IMR-90 (cell line): ENCODE data around the gene TTC7B.

Experiments used
- CEBPB ChIP-seq: IDR thresholded peaks from 2 replicates; pipeline ENCODE4 v1.6.1; 2012; ENCODE audit warnings: low read depth, low read length, improper control_type of control experiment
- CHD1 ChIP-seq: IDR thresholded peaks from 2 replicates; pipeline ENCODE4 v1.6.1; 2012; ENCODE audit warnings: low read depth, low read length, improper control_type of control experiment
- ELK1 ChIP-seq: fragments of 150-350 bp; IDR thresholded peaks from 2 replicates; pipeline ENCODE4 v1.6.1; 2016; ENCODE audit warnings: low read depth, mild to moderate bottlenecking, low read length, moderate library complexity, borderline replicate concordance
- FOS ChIP-seq: fragments of 150-350 bp; IDR thresholded peaks from 2 replicates; pipeline ENCODE4 v1.6.1; 2016; ENCODE audit warnings: low read depth, low read length
- MAFK ChIP-seq: IDR thresholded peaks from 2 replicates; pipeline ENCODE4 v1.6.1; 2012; ENCODE audit warnings: low read depth, low read length, improper control_type of control experiment
- MAZ ChIP-seq: IDR thresholded peaks from 2 replicates; pipeline ENCODE4 v1.6.1; 2012; ENCODE audit warnings: low read depth, mild to moderate bottlenecking, low read length, improper control_type of control experiment, moderate library complexity, borderline replicate concordance
- MXI1 ChIP-seq: IDR thresholded peaks from 2 replicates; pipeline ENCODE4 v1.6.1; 2012; ENCODE audit warnings: low read depth, mild to moderate bottlenecking, low read length, moderate library complexity, borderline replicate concordance
- POLR2A ChIP-seq: IDR thresholded peaks from 2 replicates; pipeline ENCODE4 v1.6.1; 2012; ENCODE audit warnings: mild to moderate bottlenecking, low read depth, low read length
- RAD21 ChIP-seq: IDR thresholded peaks from 2 replicates; pipeline ENCODE4 v1.6.1; 2012; ENCODE audit warnings: low read length, improper control_type of control experiment
- RFX5 ChIP-seq: IDR thresholded peaks from 2 replicates; pipeline ENCODE4 v1.8.0; 2012; ENCODE audit warnings: low read depth, mild to moderate bottlenecking, low read length, moderate library complexity
- SMC3 ChIP-seq: fragments of 150-350 bp; IDR thresholded peaks from 2 replicates; pipeline ENCODE4 v1.6.1; 2016; ENCODE audit warnings: low read depth, mild to moderate bottlenecking, antibody characterized with exemption, low read length, moderate library complexity
- USF2 ChIP-seq: fragments of 150-350 bp; IDR thresholded peaks from 2 replicates; pipeline ENCODE4 v1.6.1; 2017; ENCODE audit warnings: mild to moderate bottlenecking, antibody characterized with exemption, low read length, low read depth
- TF ChIP-seq, protein P1 (sequence below): conservative IDR thresholded peaks from 2 replicates; pipeline ENCODE4 v1.5.1; 2012; ENCODE audit warnings: mild to moderate bottlenecking, low read depth, low read length, improper control_type of control experiment

GRCh38 chr14:90503582-90503981 lies 312.6 kb downstream of the TTC7B start:
- TF ChIP-seq, protein P1, sequence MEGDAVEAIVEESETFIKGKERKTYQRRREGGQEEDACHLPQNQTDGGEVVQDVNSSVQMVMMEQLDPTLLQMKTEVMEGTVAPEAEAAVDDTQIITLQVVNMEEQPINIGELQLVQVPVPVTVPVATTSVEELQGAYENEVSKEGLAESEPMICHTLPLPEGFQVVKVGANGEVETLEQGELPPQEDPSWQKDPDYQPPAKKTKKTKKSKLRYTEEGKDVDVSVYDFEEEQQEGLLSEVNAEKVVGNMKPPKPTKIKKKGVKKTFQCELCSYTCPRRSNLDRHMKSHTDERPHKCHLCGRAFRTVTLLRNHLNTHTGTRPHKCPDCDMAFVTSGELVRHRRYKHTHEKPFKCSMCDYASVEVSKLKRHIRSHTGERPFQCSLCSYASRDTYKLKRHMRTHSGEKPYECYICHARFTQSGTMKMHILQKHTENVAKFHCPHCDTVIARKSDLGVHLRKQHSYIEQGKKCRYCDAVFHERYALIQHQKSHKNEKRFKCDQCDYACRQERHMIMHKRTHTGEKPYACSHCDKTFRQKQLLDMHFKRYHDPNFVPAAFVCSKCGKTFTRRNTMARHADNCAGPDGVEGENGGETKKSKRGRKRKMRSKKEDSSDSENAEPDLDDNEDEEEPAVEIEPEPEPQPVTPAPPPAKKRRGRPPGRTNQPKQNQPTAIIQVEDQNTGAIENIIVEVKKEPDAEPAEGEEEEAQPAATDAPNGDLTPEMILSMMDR = no peak
- TF ChIP-seq CEBPB (no peak), RAD21 (no peak), POLR2A (no peak), RFX5 (no peak), MAFK (no peak), ELK1 (no peak), USF2 (no peak), FOS (no peak), CHD1 (no peak), MXI1 (no peak), MAZ (no peak), SMC3 (no peak)
